ENCODE data around the gene ABHD2. TPM values are rescaled to one million over a fixed set of nuclear protein-coding genes. Genes with fewer than 3 reads are reported as not detected.

Gene ABHD2
- total and polyA plus RNA-seq, 4 donors: 11.7 to 200 (median 59.3) TPM

DNA sequence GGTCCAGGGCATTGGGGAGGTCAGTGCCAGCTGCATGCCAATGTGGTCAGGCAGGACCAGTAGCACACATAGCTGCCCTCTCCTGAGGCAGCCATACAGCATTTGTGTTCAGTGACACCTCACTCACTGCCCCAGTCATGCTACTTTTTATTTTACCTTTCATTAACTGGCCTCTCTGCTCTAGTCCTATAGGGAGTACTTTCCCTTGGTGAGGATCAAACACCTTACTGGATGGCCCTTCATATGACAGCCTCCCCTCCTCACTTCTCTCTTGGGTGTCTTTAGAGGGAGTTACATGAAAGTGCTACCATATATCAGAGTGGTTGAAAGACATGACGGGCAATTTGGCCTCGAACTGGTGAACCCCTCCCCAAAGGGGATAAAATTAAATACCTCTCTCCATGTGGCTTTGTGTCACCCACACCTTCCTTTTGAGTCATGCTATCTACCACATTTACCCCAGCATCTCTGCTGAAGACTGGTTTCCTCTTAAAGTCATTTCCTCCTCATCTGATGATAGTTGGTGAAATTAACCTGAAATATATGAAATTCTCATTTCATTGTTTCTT, 115.5 kb downstream of the ABHD2 start:
- DNase-seq (no peak), ATAC-seq (ENCODE audit: insufficient read depth, low FRiP score) (no peak)
- H3K9ac ChIP-seq (ENCODE audit: insufficient read depth in 1 of 2, low read length in 2 of 2): no peak overlapping the region
- no peak overlapping the region for H3K27ac ChIP-seq (ENCODE audit: low read depth in 1 of 2, low read length in 1 of 2)
- TF ChIP-seq, protein P1, sequence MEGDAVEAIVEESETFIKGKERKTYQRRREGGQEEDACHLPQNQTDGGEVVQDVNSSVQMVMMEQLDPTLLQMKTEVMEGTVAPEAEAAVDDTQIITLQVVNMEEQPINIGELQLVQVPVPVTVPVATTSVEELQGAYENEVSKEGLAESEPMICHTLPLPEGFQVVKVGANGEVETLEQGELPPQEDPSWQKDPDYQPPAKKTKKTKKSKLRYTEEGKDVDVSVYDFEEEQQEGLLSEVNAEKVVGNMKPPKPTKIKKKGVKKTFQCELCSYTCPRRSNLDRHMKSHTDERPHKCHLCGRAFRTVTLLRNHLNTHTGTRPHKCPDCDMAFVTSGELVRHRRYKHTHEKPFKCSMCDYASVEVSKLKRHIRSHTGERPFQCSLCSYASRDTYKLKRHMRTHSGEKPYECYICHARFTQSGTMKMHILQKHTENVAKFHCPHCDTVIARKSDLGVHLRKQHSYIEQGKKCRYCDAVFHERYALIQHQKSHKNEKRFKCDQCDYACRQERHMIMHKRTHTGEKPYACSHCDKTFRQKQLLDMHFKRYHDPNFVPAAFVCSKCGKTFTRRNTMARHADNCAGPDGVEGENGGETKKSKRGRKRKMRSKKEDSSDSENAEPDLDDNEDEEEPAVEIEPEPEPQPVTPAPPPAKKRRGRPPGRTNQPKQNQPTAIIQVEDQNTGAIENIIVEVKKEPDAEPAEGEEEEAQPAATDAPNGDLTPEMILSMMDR (IDR thresholded peaks at IDR 0.05; ENCODE audit: control extremely low read depth, extremely low read depth): no peak
- H3K4me3 ChIP-seq: no peak overlapping the region
- no peaks in the 10 kb centered on the region for H3K9me3 ChIP-seq (ENCODE audit: control insufficient read depth in 4 of 4, insufficient read depth in 3 of 4, low read length in 3 of 4)
- H3K27me3 ChIP-seq (ENCODE audit: control insufficient read depth in 3 of 3, insufficient read depth in 3 of 3, low read length in 2 of 3): no peaks in the 10 kb centered on the region
- peaks cover 0 to 11% (median 0%) of the 10 kb centered on the region in 4 donors for H3K36me3 ChIP-seq (ENCODE audit: control insufficient read depth in 4 of 4, insufficient read depth in 4 of 4, low read length in 4 of 4)
- H3K4me1 ChIP-seq (ENCODE audit: control insufficient read depth in 5 of 5, insufficient read depth in 5 of 5, low read length in 5 of 5): no peaks in the 10 kb centered on the region
- WGBS, 2 donors: 30 to 53% methylated on average over 2 of the region's 2 CpGs

DNA sequence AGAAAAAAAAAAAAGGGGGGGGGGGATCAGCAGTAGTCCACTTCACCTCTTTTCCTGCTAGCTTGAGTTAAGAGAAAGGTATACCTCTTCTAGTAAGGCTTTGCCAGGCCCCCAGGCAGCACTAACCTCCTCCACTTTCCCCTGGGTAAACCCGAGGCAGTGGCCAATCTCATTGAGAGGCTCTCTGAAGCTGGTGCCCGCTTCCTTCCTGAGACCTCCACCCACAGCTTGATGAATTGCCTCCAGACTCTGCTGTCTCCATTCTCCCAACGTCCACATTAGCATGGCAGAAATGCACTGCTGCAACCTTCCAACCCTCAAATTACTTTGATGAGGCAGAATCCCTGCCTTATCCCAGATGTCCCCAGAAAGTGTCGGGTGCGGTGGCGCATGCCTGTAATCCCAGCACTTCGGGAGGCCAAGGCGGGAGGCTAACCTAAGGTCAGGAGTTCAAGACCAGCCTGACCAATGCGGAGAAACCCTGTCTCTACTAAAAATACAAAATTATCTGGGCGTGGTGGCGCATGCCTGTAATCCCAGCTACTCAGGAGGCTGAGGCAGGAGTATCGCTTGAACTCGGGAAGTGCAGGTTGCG, 117.8 kb downstream of the ABHD2 start:
- Histone ChIP-seq H3K9me3 (ENCODE audit: control insufficient read depth in 4 of 4, insufficient read depth in 3 of 4, low read length in 3 of 4) (no peaks in the 10 kb centered on the region), H3K27me3 (ENCODE audit: control insufficient read depth in 3 of 3, insufficient read depth in 3 of 3, low read length in 2 of 3) (no peaks in the 10 kb centered on the region), H3K9ac (ENCODE audit: insufficient read depth in 1 of 2, low read length in 2 of 2) (no peak overlapping the region), H3K4me1 (ENCODE audit: control insufficient read depth in 5 of 5, insufficient read depth in 5 of 5, low read length in 5 of 5) (peaks cover 0 to 5% (median 0%) of the 10 kb centered on the region in 5 donors), H3K36me3 (ENCODE audit: control insufficient read depth in 4 of 4, insufficient read depth in 4 of 4, low read length in 4 of 4) (peaks cover 0 to 2% (median 0%) of the 10 kb centered on the region in 4 donors), H3K27ac (ENCODE audit: low read depth in 1 of 2, low read length in 1 of 2) (no peak overlapping the region), H3K4me3 (no peak overlapping the region)
- TF ChIP-seq, protein P1 (IDR thresholded peaks at IDR 0.05; ENCODE audit: control extremely low read depth, extremely low read depth): no peak
- no peak for ATAC-seq (ENCODE audit: insufficient read depth, low FRiP score)
- DNase-seq: no peak
- 69 to 77% methylated on average over 14 of the region's 14 CpGs for whole genome bisulfite sequencing, 2 donors

DNA sequence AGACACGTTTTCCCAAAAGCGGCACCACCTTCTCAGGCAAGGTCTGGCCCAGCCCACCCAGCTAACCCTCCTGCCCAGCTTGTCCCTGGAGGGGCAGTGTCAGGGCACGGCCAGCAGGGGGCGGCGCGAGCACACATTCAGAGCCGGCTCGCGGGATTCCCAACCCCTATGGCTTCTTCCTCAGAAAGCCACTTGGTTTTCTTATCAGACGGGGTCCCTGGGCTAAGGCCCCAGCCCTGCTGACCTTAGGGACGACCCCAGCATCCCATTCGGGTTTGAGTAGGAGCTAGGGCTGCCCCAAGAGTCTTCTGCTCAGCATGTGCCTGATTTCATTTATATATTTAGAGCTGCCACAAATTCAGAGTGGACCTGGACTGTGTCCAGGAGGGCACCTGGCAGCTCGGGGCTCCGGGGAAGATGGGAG, 118.7 kb downstream of the ABHD2 start:
- peaks cover 0 to 2% (median 0%) of the 10 kb centered on the region in 4 donors for H3K36me3 ChIP-seq (ENCODE audit: control insufficient read depth in 4 of 4, insufficient read depth in 4 of 4, low read length in 4 of 4)
- H3K4me3 ChIP-seq: no peak overlapping the region
- H3K9me3 ChIP-seq (ENCODE audit: control insufficient read depth in 4 of 4, insufficient read depth in 3 of 4, low read length in 3 of 4): no peaks in the 10 kb centered on the region
- H3K27ac ChIP-seq (ENCODE audit: low read depth in 1 of 2, low read length in 1 of 2): no peak overlapping the region
- H3K9ac ChIP-seq (ENCODE audit: insufficient read depth in 1 of 2, low read length in 2 of 2): no peak overlapping the region
- peaks cover 0 to 5% (median 0%) of the 10 kb centered on the region in 5 donors for H3K4me1 ChIP-seq (ENCODE audit: control insufficient read depth in 5 of 5, insufficient read depth in 5 of 5, low read length in 5 of 5)
- TF ChIP-seq, protein P1 (IDR thresholded peaks at IDR 0.05; ENCODE audit: control extremely low read depth, extremely low read depth): peak; percentile 85
- H3K27me3 ChIP-seq (ENCODE audit: control insufficient read depth in 3 of 3, insufficient read depth in 3 of 3, low read length in 2 of 3): no peaks in the 10 kb centered on the region
- DNase-seq: peak; percentile 58 to 76 (median 65)
- WGBS, 2 donors: 1 to 3% methylated on average over 14 of the region's 14 CpGs
- peak; percentile 82 for ATAC-seq (ENCODE audit: insufficient read depth, low FRiP score)

All from lung (tissue), 12 donors.